WTC11 (cell line): ENCODE measurements around the gene GABRE. TPM values are rescaled to one million over a fixed set of nuclear protein-coding genes. Genes with fewer than 3 reads are reported as not detected.

Source experiments
- ATAC-seq: fragments of 200-7000 bp; cut with Tn5 transposase; 2 replicates; pipeline ENCODE4 v1.10.0; 2021; ENCODE audit warnings: mild to moderate bottlenecking, moderate library complexity
- CTCF ChIA-PET: fragments of 300-600 bp; sonication (Branson Sonifier 250); formaldehyde crosslinking; loops from one replicate; lab custom pipeline; 2021; ENCODE audit warnings: antibody characterized with exemption; lab: Charles Lee
- POLR2A ChIA-PET: fragments of 350-600 bp; sonication (Branson Sonifier 250); formaldehyde crosslinking; loops from one replicate; lab custom pipeline; 2021; ENCODE audit warnings: antibody characterized with exemption; lab: Charles Lee
- DNase-seq: peaks from one replicate; pipeline ENCODE4 v3.0.0; 2021; ENCODE audit warnings: low spot score
- H3K27ac Mint-ChIP-seq: 2 replicates; pipeline ENCODE4 v1.8.0; 2021; ENCODE audit warnings: mixed read lengths
- H3K27me3 Mint-ChIP-seq: 2 replicates; pipeline ENCODE4 v1.8.0; 2021; ENCODE audit warnings: low read depth, mild to moderate bottlenecking, moderate library complexity, mixed read lengths
- H3K36me3 Mint-ChIP-seq: 2 replicates; pipeline ENCODE4 v1.8.0; 2021; ENCODE audit warnings: mixed read lengths
- H3K4me1 Mint-ChIP-seq: 2 replicates; pipeline ENCODE4 v1.8.0; 2022; ENCODE audit warnings: mixed read lengths
- H3K4me3 Mint-ChIP-seq: 2 replicates; pipeline ENCODE4 v1.8.0; 2021; ENCODE audit warnings: mild to moderate bottlenecking, moderate library complexity, mixed read lengths
- H3K9me3 Mint-ChIP-seq: 2 replicates; pipeline ENCODE4 v1.8.0; 2021; ENCODE audit warnings: mixed read lengths
- ATF1 ChIP-seq: sonication (generic); formaldehyde crosslinking; IDR thresholded peaks from 2 replicates; pipeline ENCODE4 v1.8.1; 2023; ENCODE audit warnings: mild to moderate bottlenecking, moderate library complexity, missing genetic modification reagents
- CBFB ChIP-seq: sonication (generic); formaldehyde crosslinking; IDR thresholded peaks from 2 replicates; pipeline ENCODE4 v1.8.1; 2022; ENCODE audit warnings: mild to moderate bottlenecking, low read depth, missing genetic modification reagents
- FOXJ3 ChIP-seq: sonication (generic); formaldehyde crosslinking; IDR thresholded peaks from 2 replicates; pipeline ENCODE4 v1.9.0; 2021; ENCODE audit warnings: missing genetic modification reagents, mild to moderate bottlenecking, borderline replicate concordance
- FOXP4 ChIP-seq: sonication (generic); formaldehyde crosslinking; IDR thresholded peaks from 2 replicates; pipeline ENCODE4 v1.8.0; 2022; ENCODE audit warnings: mild to moderate bottlenecking, missing genetic modification reagents
- MXD4 ChIP-seq: fragments of 250-450 bp; sonication (Bioruptor Pico); IDR thresholded peaks from 2 replicates; pipeline ENCODE4 v1.8.0; 2021; ENCODE audit warnings: mild to moderate bottlenecking, moderate library complexity, borderline replicate concordance
- MYBL2 ChIP-seq: sonication (generic); formaldehyde crosslinking; IDR thresholded peaks from 2 replicates; pipeline ENCODE4 v1.8.1; 2023; ENCODE audit warnings: mild to moderate bottlenecking, moderate library complexity, missing genetic modification reagents
- OVOL2 ChIP-seq: fragments of 250-450 bp; sonication (Bioruptor Pico); IDR thresholded peaks from 2 replicates; pipeline ENCODE4 v1.9.0; 2021; ENCODE audit warnings: mild to moderate bottlenecking, borderline replicate concordance
- PRRX2 ChIP-seq: fragments of 250-450 bp; sonication (Bioruptor Pico); IDR thresholded peaks from 2 replicates; pipeline ENCODE4 v1.8.0; 2021; ENCODE audit warnings: mild to moderate bottlenecking
- RELA ChIP-seq: sonication (generic); formaldehyde crosslinking; IDR thresholded peaks from 2 replicates; pipeline ENCODE4 v1.8.1; 2022; ENCODE audit warnings: missing genetic modification reagents, mild to moderate bottlenecking, borderline replicate concordance
- SMAD3 ChIP-seq: sonication (generic); formaldehyde crosslinking; IDR thresholded peaks from 2 replicates; pipeline ENCODE4 v1.8.0; 2022; ENCODE audit warnings: missing genetic modification reagents, mild to moderate bottlenecking, borderline replicate concordance
- SP1 ChIP-seq: sonication (generic); formaldehyde crosslinking; conservative IDR thresholded peaks from 2 replicates; pipeline ENCODE4 v1.8.1; 2022; ENCODE audit warnings: missing genetic modification reagents
- TP53 ChIP-seq: sonication (generic); formaldehyde crosslinking; IDR thresholded peaks from 2 replicates; pipeline ENCODE4 v1.8.1; 2023; ENCODE audit warnings: mild to moderate bottlenecking, missing genetic modification reagents
- ZBTB21 ChIP-seq: sonication (generic); formaldehyde crosslinking; IDR thresholded peaks from 2 replicates; pipeline ENCODE4 v1.8.1; 2023; ENCODE audit warnings: mild to moderate bottlenecking, missing genetic modification reagents, borderline replicate concordance
- ZNF317 ChIP-seq: sonication (generic); formaldehyde crosslinking; IDR thresholded peaks from 2 replicates; pipeline ENCODE4 v1.8.1; 2023; ENCODE audit warnings: low read depth, mild to moderate bottlenecking, moderate library complexity, missing genetic modification reagents, borderline replicate concordance
- ZNF425 ChIP-seq: fragments of 250-450 bp; sonication (Bioruptor Pico); conservative IDR thresholded peaks from 2 replicates; pipeline ENCODE4 v1.9.0; 2021; ENCODE audit warnings: mild to moderate bottlenecking
- total RNA-seq: library from RNA; stranded (reverse); gene quantifications from 3 replicates; pipeline ENCODE4 v1.2.3, GENCODE V29; 2021
- TF ChIP-seq, protein P1 (sequence below): sonication (generic); formaldehyde crosslinking; IDR thresholded peaks from 2 replicates; pipeline ENCODE4 v1.8.1; 2023; ENCODE audit warnings: mild to moderate bottlenecking, missing genetic modification reagents, borderline replicate concordance
- TF ChIP-seq, protein P2 (sequence below): sonication (generic); formaldehyde crosslinking; IDR thresholded peaks from 2 replicates; pipeline ENCODE4 v1.8.1; 2023; ENCODE audit warnings: mild to moderate bottlenecking, missing genetic modification reagents
- TF ChIP-seq, protein P3 (sequence below): sonication (generic); formaldehyde crosslinking; IDR thresholded peaks from 2 replicates; pipeline ENCODE4 v1.8.1; 2023; ENCODE audit warnings: mild to moderate bottlenecking, missing genetic modification reagents, moderate library complexity

Gene GABRE
- total RNA-seq, 1 experiment from 2014 or later, result 6.5 TPM

GRCh38 chrX:151966236-151966635 lies 8.2 kb downstream of the GABRE start (continued):
- TF ChIP-seq, protein P1, sequence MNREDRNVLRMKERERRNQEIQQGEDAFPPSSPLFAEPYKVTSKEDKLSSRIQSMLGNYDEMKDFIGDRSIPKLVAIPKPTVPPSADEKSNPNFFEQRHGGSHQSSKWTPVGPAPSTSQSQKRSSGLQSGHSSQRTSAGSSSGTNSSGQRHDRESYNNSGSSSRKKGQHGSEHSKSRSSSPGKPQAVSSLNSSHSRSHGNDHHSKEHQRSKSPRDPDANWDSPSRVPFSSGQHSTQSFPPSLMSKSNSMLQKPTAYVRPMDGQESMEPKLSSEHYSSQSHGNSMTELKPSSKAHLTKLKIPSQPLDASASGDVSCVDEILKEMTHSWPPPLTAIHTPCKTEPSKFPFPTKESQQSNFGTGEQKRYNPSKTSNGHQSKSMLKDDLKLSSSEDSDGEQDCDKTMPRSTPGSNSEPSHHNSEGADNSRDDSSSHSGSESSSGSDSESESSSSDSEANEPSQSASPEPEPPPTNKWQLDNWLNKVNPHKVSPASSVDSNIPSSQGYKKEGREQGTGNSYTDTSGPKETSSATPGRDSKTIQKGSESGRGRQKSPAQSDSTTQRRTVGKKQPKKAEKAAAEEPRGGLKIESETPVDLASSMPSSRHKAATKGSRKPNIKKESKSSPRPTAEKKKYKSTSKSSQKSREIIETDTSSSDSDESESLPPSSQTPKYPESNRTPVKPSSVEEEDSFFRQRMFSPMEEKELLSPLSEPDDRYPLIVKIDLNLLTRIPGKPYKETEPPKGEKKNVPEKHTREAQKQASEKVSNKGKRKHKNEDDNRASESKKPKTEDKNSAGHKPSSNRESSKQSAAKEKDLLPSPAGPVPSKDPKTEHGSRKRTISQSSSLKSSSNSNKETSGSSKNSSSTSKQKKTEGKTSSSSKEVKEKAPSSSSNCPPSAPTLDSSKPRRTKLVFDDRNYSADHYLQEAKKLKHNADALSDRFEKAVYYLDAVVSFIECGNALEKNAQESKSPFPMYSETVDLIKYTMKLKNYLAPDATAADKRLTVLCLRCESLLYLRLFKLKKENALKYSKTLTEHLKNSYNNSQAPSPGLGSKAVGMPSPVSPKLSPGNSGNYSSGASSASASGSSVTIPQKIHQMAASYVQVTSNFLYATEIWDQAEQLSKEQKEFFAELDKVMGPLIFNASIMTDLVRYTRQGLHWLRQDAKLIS (CRISPR knock-in tag), result no peak
- TF ChIP-seq SMAD3 (CRISPR knock-in tag), result no peak

GRCh38 chrX:151962034-151962433 lies 12.4 kb downstream of the GABRE start:
- no peak overlapping the region for H3K4me3 Mint-ChIP-seq
- DNase-seq, result no peak
- H3K36me3 Mint-ChIP-seq, result peaks cover 14% of the 10 kb centered on the region
- POLR2A ChIA-PET, result no interaction called here
- TF ChIP-seq SMAD3 (CRISPR knock-in tag) (no peak), FOXP4 (CRISPR knock-in tag) (no peak), CBFB (CRISPR knock-in tag) (no peak), OVOL2 (CRISPR knock-in tag) (no peak)
- H3K27me3 Mint-ChIP-seq, result no peaks in the 10 kb centered on the region
- peaks cover 5% of the 10 kb centered on the region; the same call in 1 of the 2 replicates for H3K9me3 Mint-ChIP-seq
- H3K27ac Mint-ChIP-seq, result no peak overlapping the region
- no peaks in the 10 kb centered on the region for H3K4me1 Mint-ChIP-seq
- CTCF ChIA-PET, result no interaction called here
- ATAC-seq, result no peak

GRCh38 chrX:151958101-151958500 lies 16.4 kb downstream of the GABRE start:
- H3K9me3 Mint-ChIP-seq, result peaks cover 5% of the 10 kb centered on the region; the same call in 1 of the 2 replicates
- ATAC-seq, result no peak
- no peak for TF ChIP-seq PRRX2 (CRISPR knock-in tag)
- no peak for TF ChIP-seq MXD4 (CRISPR knock-in tag)

DNA sequence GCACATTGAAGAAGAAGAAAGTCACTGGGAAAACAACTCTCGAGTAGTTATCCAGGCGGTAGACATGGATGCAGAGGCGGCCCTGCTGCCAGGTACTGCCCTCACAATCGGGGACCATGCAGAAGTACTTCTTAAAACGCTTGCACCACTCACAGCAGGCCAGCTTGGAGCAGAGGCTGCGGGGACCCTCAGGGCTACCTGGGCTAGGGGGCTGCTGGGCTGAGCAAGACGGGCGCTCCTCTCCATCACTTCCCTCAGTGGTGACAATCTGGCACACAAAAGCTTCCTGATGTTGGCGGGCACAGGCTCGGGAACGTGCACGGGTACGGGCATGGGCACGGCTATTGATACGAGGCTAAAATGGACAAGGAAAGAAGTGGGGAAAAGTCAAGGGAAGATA lies 19.7 kb downstream of the GABRE start:
- Mint-ChIP-seq H3K4me1 (no peaks in the 10 kb centered on the region), H3K36me3 (peaks cover 10% of the 10 kb centered on the region), H3K9me3 (no peaks in the 10 kb centered on the region), H3K27me3 (no peaks in the 10 kb centered on the region), H3K27ac (no peak overlapping the region), H3K4me3 (no peak overlapping the region)
- TF ChIP-seq TP53 (CRISPR knock-in tag), result no peak
- TF ChIP-seq ZBTB21, result no peak
- CTCF ChIA-PET, result no interaction called here
- DNase-seq (no peak), ATAC-seq (no peak)
- POLR2A ChIA-PET, result no interaction called here

More at GRCh38 chrX:151958101-151958500, 16.4 kb downstream of the GABRE start:
- Mint-ChIP-seq H3K36me3 (peaks cover 20% of the 10 kb centered on the region), H3K4me1 (no peaks in the 10 kb centered on the region), H3K27ac (no peak overlapping the region), H3K4me3 (no peak overlapping the region), H3K27me3 (no peaks in the 10 kb centered on the region)
- ChIA-PET CTCF (no interaction called here), POLR2A (no interaction called here)
- no peak for DNase-seq

GRCh38 chrX:151938172-151938571 lies 36.3 kb downstream of the GABRE start:
- DNase-seq (no peak), ATAC-seq (no peak)
- ChIA-PET POLR2A (interaction anchor here (0.7 kb wide), 1 partner anchor 198 kb away, joined by 12 read pairs; no protein-coding TSS in a partner anchor), CTCF (no interaction called here)
- Mint-ChIP-seq H3K4me3 (no peak overlapping the region), H3K27me3 (no peaks in the 10 kb centered on the region; the same call in 1 of the 2 replicates), H3K36me3 (no peaks in the 10 kb centered on the region), H3K4me1 (no peaks in the 10 kb centered on the region), H3K27ac (no peak overlapping the region), H3K9me3 (no peaks in the 10 kb centered on the region)
- TF ChIP-seq MYBL2 (CRISPR knock-in tag) (no peak), FOXJ3 (no peak), ZNF317 (CRISPR knock-in tag) (no peak), SP1 (CRISPR knock-in tag) (no peak), ATF1 (CRISPR knock-in tag) (no peak), RELA (CRISPR knock-in tag) (no peak), ZNF425 (CRISPR knock-in tag) (no peak)
- TF ChIP-seq, protein P2, sequence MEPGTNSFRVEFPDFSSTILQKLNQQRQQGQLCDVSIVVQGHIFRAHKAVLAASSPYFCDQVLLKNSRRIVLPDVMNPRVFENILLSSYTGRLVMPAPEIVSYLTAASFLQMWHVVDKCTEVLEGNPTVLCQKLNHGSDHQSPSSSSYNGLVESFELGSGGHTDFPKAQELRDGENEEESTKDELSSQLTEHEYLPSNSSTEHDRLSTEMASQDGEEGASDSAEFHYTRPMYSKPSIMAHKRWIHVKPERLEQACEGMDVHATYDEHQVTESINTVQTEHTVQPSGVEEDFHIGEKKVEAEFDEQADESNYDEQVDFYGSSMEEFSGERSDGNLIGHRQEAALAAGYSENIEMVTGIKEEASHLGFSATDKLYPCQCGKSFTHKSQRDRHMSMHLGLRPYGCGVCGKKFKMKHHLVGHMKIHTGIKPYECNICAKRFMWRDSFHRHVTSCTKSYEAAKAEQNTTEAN, result no peak
- TF ChIP-seq, protein P3, sequence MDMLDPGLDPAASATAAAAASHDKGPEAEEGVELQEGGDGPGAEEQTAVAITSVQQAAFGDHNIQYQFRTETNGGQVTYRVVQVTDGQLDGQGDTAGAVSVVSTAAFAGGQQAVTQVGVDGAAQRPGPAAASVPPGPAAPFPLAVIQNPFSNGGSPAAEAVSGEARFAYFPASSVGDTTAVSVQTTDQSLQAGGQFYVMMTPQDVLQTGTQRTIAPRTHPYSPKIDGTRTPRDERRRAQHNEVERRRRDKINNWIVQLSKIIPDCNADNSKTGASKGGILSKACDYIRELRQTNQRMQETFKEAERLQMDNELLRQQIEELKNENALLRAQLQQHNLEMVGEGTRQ (CRISPR knock-in tag), result no peak
